Gastroesophageal sphincter (tissue), 4 donors: ENCODE data around the gene SRCIN1. TPM values are rescaled to one million over a fixed set of nuclear protein-coding genes. Genes with fewer than 3 reads are reported as not detected.

Experiments
- ATAC-seq: fragments of 150-250 bp; one replicate; pipeline ENCODE4 v1.9.1; 2016; ENCODE audit warnings: mild to moderate bottlenecking, moderate library complexity
- H3K27ac ChIP-seq, 4 donors: fragments of 200-600 bp; sonication (generic) in 3 of 4; 1 replicate in 3 of 4; 2 replicates in 1 of 4; pipeline ENCODE4 v1.5.1; 2016 to 2019
- H3K27me3 ChIP-seq: fragments of 200-600 bp; sonication (generic); one replicate; pipeline ENCODE4 v1.5.1; 2019
- H3K36me3 ChIP-seq, 2 donors: fragments of 200-600 bp; sonication (generic); one replicate each; pipeline ENCODE4 v1.5.1; 2019; ENCODE audit warnings: control low read depth in 1 of 2
- H3K4me1 ChIP-seq, 3 donors: fragments of 200-600 bp; sonication (generic); 1 replicate in 2 of 3; 2 replicates in 1 of 3; pipeline ENCODE4 v1.5.1; 2016 to 2019; ENCODE audit warnings: control low read depth in 2 of 3
- H3K4me3 ChIP-seq, 2 donors: fragments of 200-600 bp; sonication (generic); one replicate each; pipeline ENCODE4 v1.5.1; 2019; ENCODE audit warnings: mild to moderate bottlenecking in 1 of 2, moderate library complexity in 1 of 2
- H3K9me3 ChIP-seq, 3 donors: fragments of 200-600 bp; sonication (generic); one replicate each; pipeline ENCODE4 v1.5.1; 2017 to 2019; ENCODE audit warnings: control low read depth in 2 of 3
- EP300 ChIP-seq: sonication (generic); formaldehyde crosslinking; IDR thresholded peaks from one replicate; pipeline ENCODE4 v1.6.1; 2017; ENCODE audit warnings: antibody characterized with exemption, mild to moderate bottlenecking
- POLR2A ChIP-seq, 2 donors: fragments of 450-650 bp; IDR thresholded peaks; one replicate each; pipeline ENCODE4 v1.6.1; 2017; ENCODE audit warnings: antibody characterized with exemption in 2 of 2, mild to moderate bottlenecking in 2 of 2, moderate library complexity in 1 of 2
- POLR2AphosphoS5 ChIP-seq: sonication (generic); formaldehyde crosslinking; IDR thresholded peaks from one replicate; pipeline ENCODE4 v1.6.1; 2017; ENCODE audit warnings: antibody characterized with exemption
- WGBS, 2 donors: methylation state at CpG; one replicate each; pipeline ENCODE4 v1.1.5; 2018; ENCODE audit warnings: low coverage in 1 of 2; 5-methylcytosine and 5-hydroxymethylcytosine counted together
- total RNA-seq, 4 donors: library from RNA; depleted of rRNA; stranded (reverse); fragments of >200 nt; gene quantifications; one replicate each; pipeline ENCODE4 v1.1.0, GENCODE V29; 2016
- TF ChIP-seq, protein P1 (sequence below), 4 experiments: fragments of 200-600 bp in 2 of 4; fragments of 450-650 bp in 2 of 4; sonication (generic) in 1 of 4; IDR thresholded peaks; one replicate each; pipeline ENCODE4 v1.5.1; 2017 to 2019; ENCODE audit warnings: antibody characterized with exemption in 4 of 4, mild to moderate bottlenecking in 2 of 4, moderate library complexity in 2 of 4

Gene SRCIN1
- total RNA-seq, 4 donors from 2014 or later: 0.67 to 2.6 (median 1.5) TPM

DNA sequence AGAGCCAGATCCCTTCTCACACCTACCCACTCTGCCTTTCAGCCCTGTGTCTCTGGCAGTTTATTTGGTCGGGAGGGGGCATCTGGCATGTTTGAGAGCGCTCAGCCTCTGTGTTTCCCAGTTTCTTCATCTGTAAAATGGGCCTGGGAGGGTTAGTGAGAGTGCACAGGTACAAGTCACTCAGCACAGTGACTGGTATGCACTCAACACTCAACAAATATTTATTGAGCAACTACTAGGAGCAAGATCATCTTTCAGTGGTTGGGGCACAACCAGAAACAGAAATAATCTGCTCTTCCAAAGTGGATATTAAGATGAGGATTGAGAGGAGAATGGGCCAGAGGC lies 13.7 kb upstream of the SRCIN1 start:
- H3K4me3 ChIP-seq: no peak overlapping the region
- peaks cover 78% of the 10 kb centered on the region for H3K27me3 ChIP-seq
- H3K4me1 ChIP-seq: no peaks in the 10 kb centered on the region
- WGBS, 2 donors: 95% methylated on average over 2 of the region's 2 CpGs; no CpG with 5 or more reads in 1 of the 2 donors
- ATAC-seq: no peak
- H3K9me3 ChIP-seq: no peaks in the 10 kb centered on the region
- no peak overlapping the region for H3K27ac ChIP-seq
- H3K36me3 ChIP-seq: no peaks in the 10 kb centered on the region
- TF ChIP-seq POLR2A (IDR thresholded peaks at IDR 0.05) (no peak), EP300 (no peak), POLR2AphosphoS5 (no peak)
- TF ChIP-seq, protein P1, sequence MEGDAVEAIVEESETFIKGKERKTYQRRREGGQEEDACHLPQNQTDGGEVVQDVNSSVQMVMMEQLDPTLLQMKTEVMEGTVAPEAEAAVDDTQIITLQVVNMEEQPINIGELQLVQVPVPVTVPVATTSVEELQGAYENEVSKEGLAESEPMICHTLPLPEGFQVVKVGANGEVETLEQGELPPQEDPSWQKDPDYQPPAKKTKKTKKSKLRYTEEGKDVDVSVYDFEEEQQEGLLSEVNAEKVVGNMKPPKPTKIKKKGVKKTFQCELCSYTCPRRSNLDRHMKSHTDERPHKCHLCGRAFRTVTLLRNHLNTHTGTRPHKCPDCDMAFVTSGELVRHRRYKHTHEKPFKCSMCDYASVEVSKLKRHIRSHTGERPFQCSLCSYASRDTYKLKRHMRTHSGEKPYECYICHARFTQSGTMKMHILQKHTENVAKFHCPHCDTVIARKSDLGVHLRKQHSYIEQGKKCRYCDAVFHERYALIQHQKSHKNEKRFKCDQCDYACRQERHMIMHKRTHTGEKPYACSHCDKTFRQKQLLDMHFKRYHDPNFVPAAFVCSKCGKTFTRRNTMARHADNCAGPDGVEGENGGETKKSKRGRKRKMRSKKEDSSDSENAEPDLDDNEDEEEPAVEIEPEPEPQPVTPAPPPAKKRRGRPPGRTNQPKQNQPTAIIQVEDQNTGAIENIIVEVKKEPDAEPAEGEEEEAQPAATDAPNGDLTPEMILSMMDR (IDR thresholded peaks at IDR 0.05): no peak

DNA sequence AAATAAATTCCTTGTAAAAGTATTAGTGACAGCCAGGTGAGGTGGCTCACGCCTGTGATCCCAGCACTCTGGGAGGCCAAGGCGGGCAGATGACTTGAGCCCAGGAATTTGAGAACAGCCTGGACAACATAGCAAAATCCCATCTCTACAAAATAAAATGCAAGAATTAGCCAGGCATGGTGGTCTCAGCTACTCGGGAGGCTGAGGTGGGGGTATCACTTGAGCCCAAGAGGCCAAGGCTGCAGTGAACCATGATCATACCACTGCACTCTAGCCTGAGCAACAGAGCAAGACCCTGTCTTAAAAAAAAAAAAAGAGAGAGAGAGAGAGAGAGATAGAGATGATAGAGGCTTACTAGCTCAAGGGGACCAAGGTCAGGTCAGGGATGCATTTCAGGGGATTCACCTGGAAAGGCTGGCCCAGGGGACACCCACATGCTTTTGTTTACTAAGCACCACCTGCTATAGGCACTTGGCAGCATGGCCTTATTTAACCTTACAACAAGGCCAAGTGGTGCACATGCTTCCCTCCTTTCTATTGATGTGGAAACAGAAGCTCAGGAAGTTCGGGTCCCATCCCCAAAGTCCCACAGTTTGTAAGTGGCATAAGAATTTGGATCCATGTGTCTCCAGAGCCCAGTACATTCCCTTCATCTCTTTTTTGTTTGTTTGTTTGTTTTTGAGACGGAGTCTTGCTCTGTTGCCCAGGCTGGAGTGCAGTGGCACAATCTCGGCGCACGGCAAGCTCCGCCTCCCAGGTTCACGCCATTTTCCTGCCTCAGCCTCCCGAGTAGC lies 12.4 kb upstream of the SRCIN1 start:
- Histone ChIP-seq H3K36me3 (no peaks in the 10 kb centered on the region), H3K9me3 (no peaks in the 10 kb centered on the region), H3K27me3 (peaks cover 74% of the 10 kb centered on the region), H3K4me1 (no peaks in the 10 kb centered on the region), H3K4me3 (no peak overlapping the region), H3K27ac (no peak overlapping the region)
- TF ChIP-seq POLR2AphosphoS5 (no peak), POLR2A (IDR thresholded peaks at IDR 0.05) (no peak), EP300 (no peak)
- TF ChIP-seq, protein P1 (IDR thresholded peaks at IDR 0.05): no peak
- 74 to 82% methylated on average over 2 to 3 of the region's 11 CpGs for WGBS, 2 donors
- ATAC-seq: no peak

GRCh38 chr17:38617074-38617860 lies 11.5 kb upstream of the SRCIN1 start:
- H3K27me3 ChIP-seq: peaks cover 65% of the 10 kb centered on the region
- peaks cover 0 to 3% (median 0%) of the 10 kb centered on the region in 3 donors for H3K9me3 ChIP-seq
- no peak overlapping the region for H3K4me3 ChIP-seq
- ATAC-seq: no peak
- H3K4me1 ChIP-seq: no peaks in the 10 kb centered on the region
- no peaks in the 10 kb centered on the region for H3K36me3 ChIP-seq
- 60 to 85% methylated on average over 1 to 7 of the region's 19 CpGs for WGBS, 2 donors
- H3K27ac ChIP-seq: no peak overlapping the region
- TF ChIP-seq, protein P1 (IDR thresholded peaks at IDR 0.05): no peak
- TF ChIP-seq EP300 (no peak), POLR2AphosphoS5 (no peak), POLR2A (IDR thresholded peaks at IDR 0.05) (no peak)

- WGBS, 2 donors: 76 to 86% methylated on average over 1 to 5 of the region's 5 CpGs
These were observed 10.6 kb upstream of the SRCIN1 start for GRCh38 chr17:38616361-38616760.

More at GRCh38 chr17:38616361-38616760, 10.6 kb upstream of the SRCIN1 start:
- Histone ChIP-seq H3K4me1 (no peaks in the 10 kb centered on the region), H3K27me3 (peaks cover 67% of the 10 kb centered on the region), H3K36me3 (no peaks in the 10 kb centered on the region), H3K9me3 (peaks cover 0 to 11% (median 0%) of the 10 kb centered on the region in 3 donors), H3K27ac (no peak overlapping the region), H3K4me3 (no peak overlapping the region)
- no peak for TF ChIP-seq POLR2A (IDR thresholded peaks at IDR 0.05)
- TF ChIP-seq EP300: no peak
- no peak for TF ChIP-seq POLR2AphosphoS5
- TF ChIP-seq, protein P1 (IDR thresholded peaks at IDR 0.05): no peak
- ATAC-seq: no peak
